GM03348 (cell line): ENCODE data around the gene PDE9A.

Experiments
- DNase-seq: peaks from one replicate; pipeline ENCODE4 v3.0.0; 2012; ENCODE audit warnings: low spot score

The PDE9A gene

DNA sequence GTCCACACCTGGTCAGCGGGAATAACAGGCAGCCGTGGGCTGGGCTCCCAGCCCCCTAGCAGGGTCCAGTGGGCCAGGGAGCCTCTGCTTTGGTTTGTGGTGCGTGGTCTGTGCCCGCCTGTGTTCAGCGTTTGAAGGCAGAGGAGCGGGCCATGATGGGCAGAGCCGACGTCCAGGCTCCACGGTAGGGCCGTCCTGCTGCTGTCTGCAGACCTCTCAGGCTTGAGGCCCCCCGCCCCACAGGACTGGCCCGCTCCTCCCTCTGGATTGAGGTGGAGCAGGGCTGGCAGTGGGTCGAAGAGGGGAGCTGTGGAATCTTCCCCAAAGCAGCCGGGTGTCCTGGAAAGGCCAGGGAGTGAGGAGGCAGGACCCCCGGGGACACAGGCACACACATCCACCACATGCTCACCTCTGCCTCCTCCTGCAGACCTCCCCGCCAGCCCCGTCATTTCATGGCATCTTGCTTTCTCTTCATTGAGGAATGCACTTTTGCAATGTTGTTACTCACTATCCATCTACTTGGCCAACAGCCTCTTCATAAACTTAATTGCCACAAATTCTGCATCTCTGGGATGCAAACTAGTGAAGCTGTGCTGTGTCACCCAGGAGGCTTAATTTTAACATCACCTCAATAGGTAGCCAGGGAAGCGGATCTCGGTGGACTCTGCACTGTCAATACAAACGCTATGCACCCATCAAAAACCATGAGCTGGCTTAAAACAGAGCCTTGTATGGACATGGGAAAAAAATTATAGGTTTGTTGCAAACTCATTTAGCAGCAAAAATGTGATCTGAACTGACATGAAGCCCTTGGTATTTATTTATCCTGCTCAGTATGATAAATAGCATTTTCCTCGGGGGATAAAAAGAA, 85.9 kb downstream of the PDE9A start:
- DNase-seq, result no peak

DNA sequence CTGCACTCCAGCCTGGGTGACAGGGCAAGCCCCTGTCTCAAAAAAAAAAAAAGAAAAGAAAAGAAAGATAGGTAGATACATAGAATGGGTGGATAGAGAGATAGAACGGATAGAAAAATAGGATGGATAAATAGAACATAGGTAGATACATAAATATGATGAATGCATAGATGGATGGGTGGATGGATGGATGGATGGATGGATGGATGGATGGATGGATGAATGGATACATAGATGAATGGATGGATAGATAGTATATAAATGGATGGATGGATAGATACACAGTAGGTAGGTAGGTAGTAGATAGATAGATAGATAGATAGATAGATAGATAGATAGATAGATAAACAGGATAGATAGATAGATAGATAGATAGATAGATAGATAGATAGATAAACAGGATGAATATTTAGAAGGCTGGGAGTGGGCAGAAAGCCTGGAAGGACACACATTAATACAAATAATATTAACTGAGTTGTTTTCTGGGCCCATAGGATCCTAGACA, 87.0 kb downstream of the PDE9A start:
- DNase-seq, result no peak

DNA sequence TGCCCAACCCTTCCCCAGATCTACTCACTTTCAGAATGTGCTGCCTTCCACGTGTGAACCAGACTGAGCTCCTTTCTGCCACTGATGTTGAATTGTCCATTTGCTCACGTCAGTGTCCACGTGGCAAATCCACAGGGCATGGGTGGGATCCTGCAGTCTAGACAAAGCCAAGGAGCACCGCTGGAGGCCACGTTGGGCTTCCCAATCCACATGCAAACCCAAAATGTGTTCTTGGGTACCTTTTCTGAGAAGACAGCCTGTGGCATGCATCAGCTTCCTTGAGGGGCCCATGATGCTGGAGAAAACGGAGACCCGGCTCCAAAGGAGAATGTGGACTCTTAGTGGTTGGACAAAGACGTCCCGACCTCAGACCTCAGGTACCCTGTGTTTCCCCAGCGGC, 87.6 kb downstream of the PDE9A start:
- no peak for DNase-seq

DNA sequence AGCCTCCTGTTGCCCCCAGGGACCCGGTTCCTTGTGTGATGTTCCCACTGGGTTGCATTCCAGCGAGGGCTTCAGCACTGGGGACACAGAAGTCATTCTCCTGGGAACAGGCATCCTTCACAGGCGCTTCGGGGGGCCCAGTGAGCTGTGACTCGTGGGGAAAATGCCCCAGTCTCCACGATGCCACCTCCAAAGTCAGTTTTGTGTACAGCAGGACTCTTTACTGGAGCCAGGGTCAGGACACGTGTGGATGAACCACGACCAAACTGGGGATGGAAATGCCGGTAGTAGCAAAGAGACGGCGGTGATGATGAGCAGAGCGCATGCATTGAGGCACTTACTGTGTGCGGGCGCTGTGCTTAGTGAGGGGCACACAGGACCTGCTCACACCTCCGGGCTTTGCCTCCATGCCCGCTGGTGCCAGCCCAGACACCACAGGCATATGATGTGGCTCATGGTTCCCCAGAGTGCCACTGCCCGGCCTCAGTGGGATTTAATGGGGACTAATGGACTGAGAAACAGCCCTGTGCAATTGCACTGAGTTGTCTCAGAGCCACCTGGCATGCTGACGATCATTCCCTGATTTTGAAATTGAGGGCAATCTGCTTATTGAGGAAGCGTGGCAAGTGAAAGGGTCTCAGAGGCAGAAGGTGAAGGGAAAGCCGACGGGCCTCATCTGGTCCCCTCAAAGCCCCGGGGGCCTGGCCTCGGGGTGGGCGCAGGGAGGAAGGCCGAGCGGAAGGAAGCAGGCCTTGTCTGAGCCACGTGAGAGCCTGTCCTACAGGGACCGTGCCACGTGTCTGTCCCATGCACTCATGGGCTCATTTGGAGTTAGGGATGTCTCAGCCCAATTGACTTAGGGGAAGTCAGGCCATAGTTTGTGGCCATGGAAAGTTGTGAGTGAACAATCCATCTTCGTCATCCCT, 91.4 kb downstream of the PDE9A start:
- no peak for DNase-seq

DNA sequence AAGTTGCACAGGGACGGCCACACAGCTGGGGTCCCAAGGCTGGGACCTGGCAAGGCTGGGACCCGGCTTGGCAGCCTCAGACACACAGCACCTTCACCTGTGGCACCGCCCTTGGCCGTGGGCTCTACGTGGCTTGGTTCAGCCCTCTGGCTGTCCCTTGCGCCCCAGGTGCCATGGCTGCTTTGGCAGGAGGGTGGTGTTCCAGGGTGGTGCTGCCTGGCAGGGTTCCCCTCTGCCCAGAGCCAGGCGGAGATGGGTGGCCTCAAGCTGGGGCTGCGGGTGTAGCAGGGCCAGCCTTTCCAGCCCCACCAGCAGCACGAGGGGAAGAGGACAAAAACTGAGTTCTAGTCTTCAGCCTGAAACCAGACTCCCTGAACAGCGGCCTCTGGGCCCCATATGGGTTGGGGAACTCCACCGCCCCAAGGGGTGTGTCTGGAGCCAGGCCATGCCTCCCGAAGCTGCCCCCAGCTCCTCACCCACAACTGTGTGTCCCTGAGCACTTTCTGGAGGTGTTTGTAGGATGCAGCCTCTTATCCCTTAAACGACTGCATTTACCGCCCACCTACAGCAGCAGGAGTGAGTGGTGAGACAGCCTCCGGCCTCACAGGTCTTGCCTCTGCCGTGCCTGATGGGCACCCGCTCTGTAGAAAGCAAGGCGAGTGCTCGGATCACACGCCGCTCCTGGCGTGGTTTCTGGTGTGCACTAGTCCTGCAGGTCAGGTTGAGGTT, 92.3 kb downstream of the PDE9A start:
- no peak for DNase-seq

DNA sequence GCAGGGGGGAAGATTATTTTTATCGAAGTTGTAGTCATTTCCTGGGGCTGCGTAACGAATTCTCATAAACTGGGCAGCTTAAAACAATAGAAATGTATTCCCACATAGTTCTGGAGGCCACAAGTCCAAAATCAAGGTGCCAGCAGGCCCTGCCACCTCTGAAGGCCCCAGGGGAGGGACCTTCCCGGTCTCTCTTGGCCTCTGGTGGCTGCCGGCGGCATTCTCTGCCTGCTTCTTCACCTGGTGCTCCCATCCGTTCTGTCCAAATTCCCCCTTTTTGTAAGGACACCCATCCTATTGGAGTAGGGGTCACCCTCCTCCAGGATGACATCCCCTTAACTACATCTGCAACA, 92.8 kb downstream of the PDE9A start:
- DNase-seq, result no peak

DNA sequence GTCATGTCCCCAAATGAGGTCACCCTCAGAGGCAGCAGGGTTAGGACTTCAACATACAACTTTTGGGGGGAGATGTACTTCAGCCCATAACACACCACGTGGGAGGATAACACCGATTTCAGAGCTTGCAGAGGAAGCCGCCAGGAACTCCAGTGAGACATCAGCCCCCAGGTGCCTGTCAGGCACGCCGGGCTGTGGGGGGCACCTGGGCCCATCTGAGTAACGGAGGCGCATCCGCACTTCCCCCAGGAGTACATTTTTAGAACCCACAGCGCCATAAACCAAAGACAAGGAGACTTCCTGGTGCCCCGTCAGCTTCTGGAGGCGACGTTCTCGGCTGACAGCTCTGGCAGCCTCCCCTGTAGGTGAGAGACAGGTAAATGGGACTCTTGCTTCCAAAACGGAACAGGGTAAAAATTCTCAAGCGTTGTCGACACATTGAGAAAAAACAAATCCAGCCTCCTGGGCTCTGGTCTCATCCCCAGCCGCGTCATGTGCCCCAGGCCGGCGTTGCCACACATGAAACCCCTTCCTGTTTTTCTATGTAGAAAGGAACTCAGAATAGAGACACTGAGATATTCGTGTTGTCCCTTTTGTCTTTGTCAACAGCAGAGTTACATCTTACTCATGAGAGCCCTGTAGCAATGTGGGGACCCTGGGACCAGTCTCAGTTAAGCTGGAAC, 93.3 kb downstream of the PDE9A start:
- DNase-seq, result no peak

DNA sequence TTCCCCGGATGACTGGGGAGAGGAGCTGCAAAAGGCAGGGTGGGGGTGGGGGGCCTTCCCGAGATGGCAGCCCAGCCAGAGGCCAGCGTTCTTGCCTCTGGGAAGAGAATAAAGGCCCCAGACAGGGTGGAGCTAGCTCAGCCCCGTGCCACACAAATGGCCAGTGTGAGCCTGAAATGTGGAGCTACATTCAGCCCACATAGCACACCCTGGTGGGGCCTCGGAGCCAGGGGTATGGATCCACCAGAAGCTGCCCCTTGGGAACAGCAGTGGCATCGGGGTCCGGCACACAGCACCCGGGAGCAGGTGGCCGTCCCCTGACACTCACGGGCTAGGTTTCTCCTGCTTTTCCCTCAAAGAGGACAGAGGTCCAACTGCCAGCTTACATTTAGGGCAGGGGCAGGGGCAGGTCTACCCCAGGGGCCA, 93.9 kb downstream of the PDE9A start:
- no peak for DNase-seq

DNA sequence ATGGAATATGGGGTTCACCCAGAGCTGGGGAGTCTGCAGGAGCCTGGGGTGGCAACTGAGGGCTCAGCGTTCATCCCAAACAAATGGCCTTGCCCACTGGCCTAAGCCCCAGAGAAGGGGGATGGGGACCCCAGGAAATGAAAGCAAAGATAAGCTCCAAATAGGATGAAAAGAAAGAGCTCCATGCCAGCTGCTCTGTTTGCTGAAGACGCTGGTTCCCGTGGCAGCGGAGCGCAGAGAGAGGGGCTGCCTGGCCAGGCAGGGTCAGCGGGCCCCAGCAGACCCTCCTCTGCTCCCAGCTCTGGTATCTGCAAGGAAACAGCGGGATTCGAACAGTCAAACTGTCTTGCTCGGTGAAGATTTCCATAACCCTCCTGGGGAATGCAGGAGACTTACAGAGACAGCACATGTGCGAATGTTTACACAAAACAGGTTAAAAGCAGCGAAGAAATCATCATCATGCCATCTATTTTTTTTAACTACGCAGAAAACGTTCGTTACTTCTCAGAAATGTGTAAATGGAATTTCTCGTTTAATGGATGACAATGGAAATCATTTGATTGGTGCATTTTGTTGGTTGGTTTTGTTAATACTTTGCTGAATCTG, 94.4 kb downstream of the PDE9A start:
- DNase-seq, result no peak

DNA sequence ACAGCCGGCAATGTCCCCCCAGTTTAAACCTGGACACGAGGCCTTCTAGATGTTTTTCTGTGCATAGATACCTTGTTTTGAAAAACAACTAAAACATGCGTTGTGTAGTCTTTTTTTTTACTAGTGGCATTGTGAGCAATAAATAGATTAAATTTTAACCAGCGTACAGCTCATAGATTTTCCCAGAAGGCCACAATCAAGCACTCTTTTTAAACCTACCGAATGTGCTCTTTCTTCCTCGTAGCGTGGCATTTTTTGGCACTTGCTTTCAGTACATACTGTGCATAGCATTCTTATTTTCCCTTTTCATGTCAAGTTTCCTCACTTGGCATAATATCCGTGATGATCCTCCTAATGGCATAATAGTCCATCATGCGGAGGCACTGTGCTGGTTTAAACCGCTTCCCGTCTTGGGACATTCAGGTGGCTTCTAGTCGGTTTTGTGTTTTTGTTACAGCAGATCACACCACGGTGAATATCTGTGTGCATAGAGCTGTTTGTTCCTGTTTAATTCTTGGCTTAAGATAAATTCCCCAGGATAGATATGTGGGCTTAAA, 95.3 kb downstream of the PDE9A start:
- DNase-seq, result no peak

DNA sequence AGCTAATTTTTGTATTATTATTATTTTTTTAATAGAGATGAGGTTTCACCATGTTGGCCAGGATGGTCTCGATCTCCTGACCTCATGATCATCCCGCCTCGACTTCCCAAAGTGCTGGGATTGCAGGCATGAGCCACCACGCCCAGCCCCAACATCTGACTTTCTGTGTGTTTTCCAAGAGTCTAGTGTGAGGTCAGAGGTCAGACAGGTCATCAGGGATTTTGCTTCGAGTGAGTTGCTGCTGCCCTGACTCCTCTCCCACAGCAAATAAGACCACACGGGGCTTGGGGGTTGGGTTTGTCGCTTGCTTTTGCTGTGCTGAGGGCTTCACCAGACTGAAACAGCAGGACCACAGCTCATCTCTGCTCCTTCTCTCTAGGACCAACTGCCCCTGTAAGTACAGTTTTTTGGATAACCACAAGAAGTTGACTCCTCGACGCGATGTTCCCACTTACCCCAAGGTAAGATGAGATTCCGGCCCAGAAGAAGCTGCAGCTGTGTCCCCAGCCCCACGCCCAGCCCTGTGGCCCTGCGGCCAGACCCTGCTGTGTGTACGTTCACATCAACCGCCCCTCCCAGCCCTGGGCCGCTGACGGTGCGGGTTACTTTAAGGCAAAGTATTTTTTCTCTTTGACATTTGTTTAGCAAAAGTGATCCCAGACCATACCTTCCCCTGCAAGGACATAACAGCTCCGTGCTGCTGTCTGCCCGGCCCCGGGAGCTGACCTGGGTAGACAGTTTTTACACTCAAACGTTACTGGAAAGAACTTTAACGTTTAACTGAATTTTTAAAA, 97.5 kb downstream of the PDE9A start:
- DNase-seq, result no peak

DNA sequence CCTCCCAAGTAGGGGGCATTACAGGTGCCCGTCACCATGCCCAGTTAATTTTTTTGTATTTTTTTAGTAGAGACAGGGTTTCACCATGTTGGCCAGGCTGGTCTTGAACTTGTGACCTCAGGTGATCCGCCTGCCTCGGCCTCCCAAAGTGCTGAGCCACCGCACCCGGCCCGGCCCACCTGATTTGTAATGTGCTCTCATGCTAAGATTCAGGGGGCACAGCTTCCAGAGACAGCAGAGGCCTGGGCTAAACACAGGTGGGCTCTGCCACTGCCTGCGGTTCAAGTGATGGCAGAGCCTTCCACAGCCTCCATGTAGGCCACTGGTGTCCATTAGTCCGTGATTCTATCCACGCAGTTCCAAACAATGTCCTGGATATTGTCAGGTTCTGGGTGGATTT, 98.4 kb downstream of the PDE9A start:
- DNase-seq, result no peak

DNA sequence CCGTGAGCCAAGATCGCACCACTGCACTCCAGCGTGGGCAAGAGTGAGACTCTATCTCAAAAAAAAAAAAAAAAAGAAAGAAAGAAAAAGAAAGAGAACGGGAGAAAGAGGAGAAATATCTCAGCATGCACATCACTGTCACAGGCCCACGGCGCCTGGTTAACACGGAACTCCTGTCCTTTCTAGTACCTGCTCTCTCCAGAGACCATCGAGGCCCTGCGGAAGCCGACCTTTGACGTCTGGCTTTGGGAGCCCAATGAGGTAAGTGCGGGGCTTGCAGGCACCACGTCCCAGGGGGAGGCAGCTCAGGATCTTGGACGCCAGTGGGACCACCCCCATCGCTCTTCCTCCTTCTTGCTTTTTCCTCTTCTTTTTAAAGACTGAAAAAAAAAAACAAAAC, 100.4 kb downstream of the PDE9A start:
- no peak for DNase-seq

DNA sequence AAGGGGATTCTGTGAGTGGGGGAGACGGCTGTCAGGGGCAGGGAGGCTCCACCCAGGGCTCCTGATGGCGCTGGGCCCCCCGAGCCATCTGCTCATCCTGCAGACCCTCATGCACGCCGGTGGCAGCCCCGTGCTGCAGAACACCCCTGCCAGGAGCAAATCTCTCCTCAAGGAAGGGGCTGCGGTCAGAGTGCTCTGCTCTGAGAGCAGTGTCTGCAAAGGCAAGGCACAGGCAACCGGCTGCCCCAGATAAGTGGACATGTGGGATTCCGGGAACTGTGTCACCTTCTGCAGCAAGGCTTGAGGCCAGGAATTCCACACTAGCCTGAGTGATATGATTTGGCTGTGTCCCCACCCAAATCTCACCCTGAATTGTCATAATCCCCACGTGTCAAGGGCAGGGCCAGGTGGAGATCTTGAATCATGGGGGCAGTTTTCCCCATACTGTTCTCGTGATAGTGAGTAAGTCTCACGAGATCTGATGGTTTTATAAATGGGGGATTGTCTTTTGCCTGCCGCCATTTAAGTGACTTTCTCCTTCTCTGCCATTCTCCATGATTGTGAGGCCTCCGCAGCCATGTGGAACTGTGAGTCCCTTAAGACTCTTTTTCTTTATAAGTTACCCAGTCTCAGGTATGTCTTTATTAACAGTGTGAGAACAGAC, 101.0 kb downstream of the PDE9A start:
- no peak for DNase-seq

DNA sequence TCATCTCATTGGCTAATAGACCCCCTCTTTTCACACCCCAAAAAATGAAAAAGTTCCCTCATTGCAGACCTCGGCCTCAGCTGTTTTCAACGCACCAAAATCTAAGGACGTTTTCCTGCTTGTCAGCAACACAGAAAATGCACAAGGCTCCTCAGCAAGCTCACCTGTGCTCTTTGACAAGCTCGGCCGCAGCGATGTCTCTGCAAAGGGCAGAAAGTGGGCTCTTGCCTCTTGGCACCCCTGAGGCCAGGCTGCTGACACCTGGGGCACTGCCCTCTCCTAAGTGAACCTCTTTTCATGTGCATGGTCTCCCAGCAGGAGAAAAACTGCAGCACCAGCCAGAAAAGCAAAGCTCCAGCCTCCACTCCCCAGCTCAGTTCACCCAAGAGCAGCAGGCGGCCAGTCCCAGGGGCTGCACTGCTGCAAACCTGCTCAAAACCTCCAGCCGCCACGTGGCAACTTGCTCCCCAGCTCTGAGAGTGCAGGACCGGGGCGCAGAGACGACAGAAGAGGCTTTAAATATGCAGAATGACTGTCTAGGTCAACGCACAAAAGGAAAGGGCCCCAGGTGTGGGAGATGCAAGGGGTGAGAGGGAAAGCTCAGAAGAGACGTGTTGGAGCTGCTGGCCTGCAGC, 101.7 kb downstream of the PDE9A start:
- DNase-seq, result no peak

DNA sequence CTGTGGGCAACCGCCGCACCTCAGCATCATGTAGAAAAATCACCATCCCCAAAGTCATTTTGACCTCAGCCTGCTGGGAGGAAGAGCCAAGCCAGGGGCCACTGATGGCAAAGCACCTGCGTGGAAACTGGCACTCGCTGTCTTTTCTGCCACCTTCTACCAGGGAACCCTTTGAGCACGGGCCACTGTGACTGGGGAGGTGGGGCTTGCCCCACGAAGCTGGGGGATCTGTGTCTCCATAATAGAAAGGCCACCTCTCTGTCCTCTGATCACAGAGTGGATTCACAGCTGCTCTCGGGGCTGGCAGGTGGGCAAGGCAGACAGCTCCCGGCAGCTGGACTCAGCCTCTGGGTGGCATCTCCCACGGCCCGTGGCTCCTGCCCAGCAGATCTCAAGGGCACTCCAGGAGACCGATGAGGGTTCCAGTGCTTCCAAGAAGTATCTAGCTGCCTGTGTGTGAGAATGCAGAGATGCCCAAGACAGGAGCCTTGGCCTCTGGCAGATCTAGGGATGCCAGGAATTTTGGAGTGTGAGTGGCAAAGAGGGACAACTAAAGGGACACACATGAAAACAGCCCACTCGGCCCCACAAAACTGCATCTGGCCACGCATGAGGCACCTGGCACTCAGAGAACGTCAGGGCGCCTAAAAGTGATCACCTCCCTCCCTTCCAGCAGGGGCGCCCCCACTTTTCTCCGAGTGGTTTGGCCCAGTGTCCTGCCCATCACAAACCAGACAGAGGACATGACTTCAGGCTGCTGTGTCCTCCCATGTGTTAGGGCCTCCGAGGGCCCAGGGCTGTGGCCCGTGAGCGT, 102.6 kb downstream of the PDE9A start:
- no peak for DNase-seq

DNA sequence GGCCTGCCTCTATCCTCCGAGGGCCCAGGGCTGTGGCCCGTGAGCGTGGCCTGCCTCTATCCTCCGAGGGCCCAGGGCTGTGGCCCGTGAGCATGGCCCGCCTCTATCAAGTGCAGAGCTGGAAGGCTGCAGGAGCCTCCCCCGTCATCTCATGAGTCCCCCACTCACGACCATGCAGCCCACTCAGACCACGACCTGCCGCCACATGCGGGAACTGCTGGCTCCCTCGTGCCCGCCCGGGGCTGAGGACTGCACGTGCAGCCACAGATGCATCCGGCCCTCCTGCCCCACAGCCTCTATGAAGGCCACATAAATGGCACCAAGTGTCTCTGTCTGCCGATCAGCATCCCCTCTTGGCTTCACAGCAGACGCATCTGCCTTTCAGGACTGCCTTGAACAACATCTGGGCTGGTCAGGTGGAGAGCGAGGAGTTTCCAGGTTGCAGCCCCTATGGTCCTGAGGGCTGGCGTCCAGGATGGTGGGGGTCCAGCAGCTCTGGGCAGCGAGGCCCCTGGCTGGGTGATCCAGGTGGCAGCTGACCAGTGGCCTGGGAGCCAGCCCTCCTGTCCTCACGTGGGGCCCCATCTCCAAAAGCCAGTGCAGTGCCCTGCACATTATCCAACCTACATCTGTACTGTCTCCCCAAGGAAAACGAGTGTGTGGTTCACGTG, 103.3 kb downstream of the PDE9A start:
- no peak for DNase-seq

DNA sequence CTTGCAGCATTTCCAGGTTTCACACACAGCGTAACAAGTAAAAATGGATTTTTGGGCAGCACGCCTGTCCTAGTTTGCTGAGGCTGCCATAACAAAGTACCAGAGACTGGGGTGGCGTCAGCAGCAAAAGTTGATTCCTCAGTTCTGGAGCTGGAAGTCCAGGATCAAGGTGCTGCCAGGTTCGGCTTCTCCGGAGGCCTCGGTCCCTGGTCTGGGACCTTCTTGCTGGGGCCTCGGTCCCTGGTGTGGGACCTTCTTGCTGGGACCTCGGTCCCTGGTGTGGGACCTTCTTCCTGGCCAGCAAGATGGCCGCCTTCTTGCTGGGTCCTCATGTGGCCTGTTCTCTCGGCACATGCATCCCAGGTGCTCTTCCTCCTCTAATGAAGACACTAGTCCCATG, 104.0 kb downstream of the PDE9A start:
- no peak for DNase-seq
